H1 (cell line): ENCODE results near the gene CCDC182.

ENCODE experiments used
- RAD21 ChIP-seq, 2 experiments: IDR thresholded peaks in 1 of 2; conservative IDR thresholded peaks in 1 of 2; 2 replicates each; pipeline ENCODE4 v1.6.1; 2011; ENCODE audit warnings: low read depth in 2 of 2, low read length in 2 of 2, improper control_type of control experiment in 1 of 2, inconsistent platforms in 1 of 2, mild to moderate bottlenecking in 1 of 2, moderate library complexity in 1 of 2
- TAF1 ChIP-seq: IDR thresholded peaks from 2 replicates; pipeline ENCODE4 v1.6.1; 2011; ENCODE audit warnings: mild to moderate bottlenecking, low read depth, low read length

DNA sequence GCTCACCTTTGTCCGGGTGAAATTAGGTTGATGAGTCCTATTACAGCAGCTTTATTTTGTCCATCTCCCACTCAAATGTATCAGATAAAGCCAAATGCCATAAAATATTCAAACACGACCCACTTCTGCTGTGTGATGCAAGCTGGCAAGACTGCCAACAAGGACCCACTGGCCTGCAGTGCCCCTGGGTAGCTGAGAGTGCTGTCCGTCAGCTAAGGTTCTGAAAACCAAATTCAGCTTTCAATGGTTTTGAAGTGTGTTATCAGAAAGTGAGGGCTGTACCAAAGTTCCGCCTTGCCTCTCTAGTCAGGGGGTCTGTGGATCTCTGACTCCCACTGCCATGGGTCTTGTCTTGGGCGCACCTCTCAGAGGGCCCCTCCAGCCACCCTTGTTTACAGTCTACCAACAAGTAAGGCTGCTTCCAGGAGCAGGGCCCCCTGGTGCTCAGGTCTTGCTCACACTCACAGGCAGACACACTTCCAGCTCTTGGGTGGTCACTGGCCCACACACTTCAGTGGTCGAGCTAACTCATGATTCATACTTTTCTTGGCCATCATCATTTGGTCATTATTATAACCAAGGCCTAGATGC lies 10.5 kb upstream of the CCDC182 start:
- TF ChIP-seq TAF1 = no peak
- no peak for TF ChIP-seq RAD21 (IDR thresholded peaks at IDR 0.05 in 1 of 2, conservative IDR thresholded peaks at IDR 0.05 in 1 of 2; ENCODE audit: low read depth in 2 of 2, low read length in 2 of 2)
